WTC11 (cell line): ENCODE data around the gene ARHGAP10. TPM values are rescaled to one million over a fixed set of nuclear protein-coding genes. Genes with fewer than 3 reads are reported as not detected.
A peak's percentile ranks its signal among the peaks of the same experiment; 100 is the strongest.

Source experiments
- ATAC-seq: fragments of 200-7000 bp; cut with Tn5 transposase; 2 replicates; pipeline ENCODE4 v1.10.0; 2021; ENCODE audit warnings: mild to moderate bottlenecking, moderate library complexity
- CTCF ChIA-PET: fragments of 300-600 bp; sonication (Branson Sonifier 250); formaldehyde crosslinking; loops from one replicate; lab custom pipeline; 2021; ENCODE audit warnings: antibody characterized with exemption; lab: Charles Lee
- POLR2A ChIA-PET: fragments of 350-600 bp; sonication (Branson Sonifier 250); formaldehyde crosslinking; loops from one replicate; lab custom pipeline; 2021; ENCODE audit warnings: antibody characterized with exemption; lab: Charles Lee
- DNase-seq: peaks from one replicate; pipeline ENCODE4 v3.0.0; 2021; ENCODE audit warnings: low spot score
- H3K27ac Mint-ChIP-seq: 2 replicates; pipeline ENCODE4 v1.8.0; 2021; ENCODE audit warnings: mixed read lengths
- H3K27me3 Mint-ChIP-seq: 2 replicates; pipeline ENCODE4 v1.8.0; 2021; ENCODE audit warnings: low read depth, mild to moderate bottlenecking, moderate library complexity, mixed read lengths
- H3K36me3 Mint-ChIP-seq: 2 replicates; pipeline ENCODE4 v1.8.0; 2021; ENCODE audit warnings: mixed read lengths
- H3K4me1 Mint-ChIP-seq: 2 replicates; pipeline ENCODE4 v1.8.0; 2022; ENCODE audit warnings: mixed read lengths
- H3K4me3 Mint-ChIP-seq: 2 replicates; pipeline ENCODE4 v1.8.0; 2021; ENCODE audit warnings: mild to moderate bottlenecking, moderate library complexity, mixed read lengths
- H3K9me3 Mint-ChIP-seq: 2 replicates; pipeline ENCODE4 v1.8.0; 2021; ENCODE audit warnings: mixed read lengths
- AR ChIP-seq: fragments of 250-450 bp; sonication (Bioruptor Pico); IDR thresholded peaks from 2 replicates; pipeline ENCODE4 v1.9.0; 2021; ENCODE audit warnings: mild to moderate bottlenecking
- ATF3 ChIP-seq: sonication (generic); formaldehyde crosslinking; conservative IDR thresholded peaks from 2 replicates; pipeline ENCODE4 v1.8.1; 2022; ENCODE audit warnings: mild to moderate bottlenecking, missing genetic modification reagents
- ELF4 ChIP-seq: sonication (generic); formaldehyde crosslinking; IDR thresholded peaks from 2 replicates; pipeline ENCODE4 v1.8.1; 2022; ENCODE audit warnings: low read depth, mild to moderate bottlenecking, moderate library complexity, missing genetic modification reagents
- HMGXB4 ChIP-seq: sonication (generic); formaldehyde crosslinking; IDR thresholded peaks from 2 replicates; pipeline ENCODE4 v1.8.1; 2023; ENCODE audit warnings: mild to moderate bottlenecking, moderate library complexity, missing genetic modification reagents
- JAZF1 ChIP-seq: fragments of 250-450 bp; sonication (Bioruptor Pico); IDR thresholded peaks from 2 replicates; pipeline ENCODE4 v1.9.0; 2021; ENCODE audit warnings: moderate library complexity, mild to moderate bottlenecking, inconsistent platforms
- MAX ChIP-seq: sonication (generic); formaldehyde crosslinking; IDR thresholded peaks from 2 replicates; pipeline ENCODE4 v1.8.0; 2022; ENCODE audit warnings: mild to moderate bottlenecking, missing genetic modification reagents
- MXD4 ChIP-seq: fragments of 250-450 bp; sonication (Bioruptor Pico); IDR thresholded peaks from 2 replicates; pipeline ENCODE4 v1.8.0; 2021; ENCODE audit warnings: mild to moderate bottlenecking, moderate library complexity, borderline replicate concordance
- NR2C2 ChIP-seq: sonication (generic); formaldehyde crosslinking; IDR thresholded peaks from 2 replicates; pipeline ENCODE4 v1.8.0; 2022; ENCODE audit warnings: mild to moderate bottlenecking, missing genetic modification reagents
- OVOL2 ChIP-seq: fragments of 250-450 bp; sonication (Bioruptor Pico); IDR thresholded peaks from 2 replicates; pipeline ENCODE4 v1.9.0; 2021; ENCODE audit warnings: mild to moderate bottlenecking, borderline replicate concordance
- PREB ChIP-seq: sonication (generic); formaldehyde crosslinking; IDR thresholded peaks from 2 replicates; pipeline ENCODE4 v1.8.1; 2022; ENCODE audit warnings: mild to moderate bottlenecking, missing genetic modification reagents, moderate library complexity, borderline replicate concordance
- RORB ChIP-seq: fragments of 250-450 bp; sonication (Bioruptor Pico); IDR thresholded peaks from 2 replicates; pipeline ENCODE4 v1.9.0; 2021; ENCODE audit warnings: mild to moderate bottlenecking
- USF1 ChIP-seq: sonication (generic); formaldehyde crosslinking; IDR thresholded peaks from 2 replicates; pipeline ENCODE4 v1.8.0; 2022; ENCODE audit warnings: mild to moderate bottlenecking, missing genetic modification reagents
- USF2 ChIP-seq: sonication (generic); formaldehyde crosslinking; IDR thresholded peaks from 2 replicates; pipeline ENCODE4 v1.8.1; 2023; ENCODE audit warnings: mild to moderate bottlenecking, missing genetic modification reagents, moderate library complexity
- ZNF416 ChIP-seq: fragments of 250-450 bp; sonication (Bioruptor Pico); IDR thresholded peaks from 2 replicates; pipeline ENCODE4 v1.9.0; 2021; ENCODE audit warnings: mild to moderate bottlenecking, inconsistent platforms
- total RNA-seq: library from RNA; stranded (reverse); gene quantifications from 3 replicates; pipeline ENCODE4 v1.2.3, GENCODE V29; 2021

Gene ARHGAP10
- total RNA-seq, 1 experiment from 2014 or later: 9.6 TPM

GRCh38 chr4:147840838-147841738 is 109.2 kb downstream of the ARHGAP10 start (continued):
- TF ChIP-seq AR (CRISPR knock-in tag) (no peak), RORB (no peak), OVOL2 (CRISPR knock-in tag) (no peak), ELF4 (CRISPR knock-in tag) (no peak)

GRCh38 chr4:147842573-147842972 is 110.7 kb downstream of the ARHGAP10 start:
- CTCF ChIA-PET: interaction anchor here (1.1 to 2.3 kb wide), 4 partner anchors 18 to 245 kb away, joined by 3 to 18 read pairs (median 5); no protein-coding TSS in a partner anchor
- Mint-ChIP-seq H3K4me1 (peaks cover 19% of the 10 kb centered on the region), H3K9me3 (no peaks in the 10 kb centered on the region), H3K27me3 (no peaks in the 10 kb centered on the region), H3K4me3 (no peak overlapping the region), H3K36me3 (no peaks in the 10 kb centered on the region), H3K27ac (no peak overlapping the region)
- POLR2A ChIA-PET: no interaction called here
- no peak for ATAC-seq
- no peak for TF ChIP-seq NR2C2
- TF ChIP-seq JAZF1: no peak
- TF ChIP-seq PREB: no peak
- no peak for TF ChIP-seq MXD4 (CRISPR knock-in tag)
- no peak for TF ChIP-seq MAX (CRISPR knock-in tag)
- TF ChIP-seq ZNF416 (CRISPR knock-in tag): no peak
- no peak for TF ChIP-seq HMGXB4 (CRISPR knock-in tag)
- no peak for DNase-seq

- peaks cover 19% of the 10 kb centered on the region for H3K4me1 Mint-ChIP-seq
- ChIA-PET POLR2A (no interaction called here), CTCF (interaction anchor here (1.1 to 2.3 kb wide), 4 partner anchors 19 to 246 kb away, joined by 3 to 18 read pairs (median 5); no protein-coding TSS in a partner anchor)
- no peaks in the 10 kb centered on the region for H3K27me3 Mint-ChIP-seq
- ATAC-seq: peak; percentile 71
- no peak overlapping the region for H3K4me3 Mint-ChIP-seq
- no peaks in the 10 kb centered on the region for H3K9me3 Mint-ChIP-seq
- TF ChIP-seq USF1 (peak; percentile 72), USF2 (CRISPR knock-in tag) (peak; percentile 63), ATF3 (CRISPR knock-in tag) (no peak)
- no peaks in the 10 kb centered on the region for H3K36me3 Mint-ChIP-seq
- DNase-seq: no peak
- no peak overlapping the region for H3K27ac Mint-ChIP-seq
Measured at GRCh38 chr4:147843162-147843561, 111.3 kb downstream of the ARHGAP10 start.
